ENCODE results near the gene ALPI.

ALPI gene

DNA sequence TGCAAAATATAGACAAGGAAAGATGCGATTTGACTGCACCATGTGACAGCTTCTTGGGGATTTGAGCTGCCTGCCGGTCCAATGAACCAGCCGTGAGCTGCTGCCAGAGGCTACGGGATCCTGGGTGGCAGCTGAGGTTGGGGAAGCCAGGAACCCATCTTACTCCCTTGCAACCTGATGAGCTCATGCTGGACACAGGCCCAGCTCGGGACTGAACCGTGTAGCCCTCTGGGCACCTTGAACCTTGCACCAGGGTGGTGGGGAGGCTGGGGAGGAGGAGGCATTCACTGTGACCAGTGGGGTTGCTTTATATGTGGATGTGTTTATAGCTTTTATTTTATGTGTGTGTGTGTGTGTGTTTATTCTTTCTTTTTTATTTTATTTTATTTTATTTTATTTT, 9.1 kb downstream of the ALPI start:
- TF ChIP-seq, protein P1, sequence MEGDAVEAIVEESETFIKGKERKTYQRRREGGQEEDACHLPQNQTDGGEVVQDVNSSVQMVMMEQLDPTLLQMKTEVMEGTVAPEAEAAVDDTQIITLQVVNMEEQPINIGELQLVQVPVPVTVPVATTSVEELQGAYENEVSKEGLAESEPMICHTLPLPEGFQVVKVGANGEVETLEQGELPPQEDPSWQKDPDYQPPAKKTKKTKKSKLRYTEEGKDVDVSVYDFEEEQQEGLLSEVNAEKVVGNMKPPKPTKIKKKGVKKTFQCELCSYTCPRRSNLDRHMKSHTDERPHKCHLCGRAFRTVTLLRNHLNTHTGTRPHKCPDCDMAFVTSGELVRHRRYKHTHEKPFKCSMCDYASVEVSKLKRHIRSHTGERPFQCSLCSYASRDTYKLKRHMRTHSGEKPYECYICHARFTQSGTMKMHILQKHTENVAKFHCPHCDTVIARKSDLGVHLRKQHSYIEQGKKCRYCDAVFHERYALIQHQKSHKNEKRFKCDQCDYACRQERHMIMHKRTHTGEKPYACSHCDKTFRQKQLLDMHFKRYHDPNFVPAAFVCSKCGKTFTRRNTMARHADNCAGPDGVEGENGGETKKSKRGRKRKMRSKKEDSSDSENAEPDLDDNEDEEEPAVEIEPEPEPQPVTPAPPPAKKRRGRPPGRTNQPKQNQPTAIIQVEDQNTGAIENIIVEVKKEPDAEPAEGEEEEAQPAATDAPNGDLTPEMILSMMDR (IDR thresholded peaks at IDR 0.05), result no peak
- H3K4me3 ChIP-seq, result no peak overlapping the region
- H3K27ac ChIP-seq, result no peak overlapping the region
- peak; percentile 36 for DNase-seq (ENCODE audit: low spot score)

DNA sequence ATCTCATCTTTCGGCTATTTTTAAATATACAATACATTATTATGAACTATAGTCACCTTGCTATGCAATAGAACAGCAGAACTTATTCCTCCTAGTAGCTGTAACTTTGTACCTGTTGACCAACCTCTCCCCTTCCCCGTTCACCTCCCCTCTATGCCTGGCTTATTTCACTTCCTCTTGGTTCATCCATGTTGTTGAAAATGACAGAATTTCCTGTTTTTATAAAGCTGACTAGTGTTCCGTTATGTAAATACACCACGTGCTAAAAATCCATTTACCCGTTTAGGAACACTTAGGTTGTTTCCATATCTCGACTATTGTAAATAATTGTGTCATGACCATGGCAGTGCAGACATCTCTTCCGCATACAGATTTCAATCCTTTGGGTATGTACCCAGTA, 10.3 kb downstream of the ALPI start:
- DNase-seq (ENCODE audit: low spot score), result no peak
- Histone ChIP-seq H3K4me3 (no peak overlapping the region), H3K27ac (no peak overlapping the region)
- TF ChIP-seq, protein P1 (IDR thresholded peaks at IDR 0.05), result no peak

DNA sequence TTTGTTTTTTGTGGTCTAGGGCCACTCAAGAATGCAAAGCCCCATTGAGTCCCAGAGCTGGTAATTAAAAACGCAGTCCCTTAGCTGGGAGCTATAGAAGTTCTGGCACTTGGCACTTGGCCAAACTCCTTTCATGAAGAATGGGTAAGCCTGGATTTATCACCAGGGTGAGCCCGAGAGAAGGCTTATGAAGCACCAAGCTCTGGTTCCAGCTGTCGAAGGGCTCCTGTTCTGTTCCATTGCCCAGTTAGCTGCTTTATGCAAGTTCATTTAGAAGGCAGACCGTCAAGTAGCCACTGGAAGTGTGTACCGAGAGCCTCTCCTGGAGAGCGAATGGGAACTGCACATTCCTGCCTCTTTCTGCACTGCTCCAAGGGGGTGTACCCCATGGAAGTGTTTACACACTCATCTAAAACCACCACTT, 17.5 kb downstream of the ALPI start:
- TF ChIP-seq, protein P1 (IDR thresholded peaks at IDR 0.05), result no peak
- H3K4me3 ChIP-seq, result no peak overlapping the region
- H3K27ac ChIP-seq, result no peak overlapping the region
- DNase-seq (ENCODE audit: low spot score), result peak; percentile 58

DNA sequence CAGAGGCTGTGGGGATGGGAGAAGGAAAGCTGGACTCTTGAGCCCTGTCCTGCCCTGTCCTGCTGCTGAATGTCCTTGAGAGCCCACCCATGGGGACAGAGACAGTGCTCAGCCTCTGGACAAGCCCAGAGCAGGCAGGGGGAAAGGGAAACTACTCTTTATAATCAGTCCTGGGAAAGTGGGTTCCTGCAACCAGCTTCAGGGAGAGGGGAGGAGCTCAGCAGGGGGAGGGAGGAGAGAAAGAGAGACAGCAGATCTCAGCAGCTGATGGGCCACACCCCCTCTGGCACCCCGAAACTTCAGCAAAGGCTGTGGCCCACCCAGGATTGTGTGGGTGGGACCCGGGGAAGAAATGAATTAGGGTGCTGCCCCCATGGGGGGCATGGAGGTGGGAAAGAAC, 20.1 kb downstream of the ALPI start:
- TF ChIP-seq, protein P1 (IDR thresholded peaks at IDR 0.05), result no peak
- DNase-seq (ENCODE audit: low spot score), result no peak

DNA sequence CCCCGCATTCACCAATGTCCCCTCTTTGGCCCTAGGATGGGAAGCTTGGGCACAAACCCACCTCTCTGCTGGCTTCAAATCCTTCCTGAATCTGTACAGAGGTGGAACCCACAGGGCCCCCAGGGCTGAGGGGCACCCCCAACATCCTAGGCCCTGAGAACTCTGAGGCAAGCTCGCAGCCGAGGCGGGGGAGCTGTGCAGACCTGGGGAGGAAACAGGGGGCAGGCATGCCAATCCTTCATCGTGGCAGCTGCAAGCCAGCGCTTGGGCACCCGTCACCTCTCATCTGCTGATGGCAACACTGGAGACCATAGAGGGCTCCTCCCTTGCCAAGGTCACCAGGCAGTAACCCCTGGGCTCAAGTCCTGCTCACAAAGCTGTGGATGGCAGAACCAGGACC, 20.8 kb downstream of the ALPI start:
- peak; percentile 53 for DNase-seq (ENCODE audit: low spot score)
- TF ChIP-seq, protein P1 (IDR thresholded peaks at IDR 0.05), result no peak
- Histone ChIP-seq H3K4me3 (no peak overlapping the region), H3K27ac (no peak overlapping the region)

More for the DNA sequence above, 20.1 kb downstream of the ALPI start:
- no peak overlapping the region for H3K27ac ChIP-seq
- H3K4me3 ChIP-seq, result no peak overlapping the region

DNA sequence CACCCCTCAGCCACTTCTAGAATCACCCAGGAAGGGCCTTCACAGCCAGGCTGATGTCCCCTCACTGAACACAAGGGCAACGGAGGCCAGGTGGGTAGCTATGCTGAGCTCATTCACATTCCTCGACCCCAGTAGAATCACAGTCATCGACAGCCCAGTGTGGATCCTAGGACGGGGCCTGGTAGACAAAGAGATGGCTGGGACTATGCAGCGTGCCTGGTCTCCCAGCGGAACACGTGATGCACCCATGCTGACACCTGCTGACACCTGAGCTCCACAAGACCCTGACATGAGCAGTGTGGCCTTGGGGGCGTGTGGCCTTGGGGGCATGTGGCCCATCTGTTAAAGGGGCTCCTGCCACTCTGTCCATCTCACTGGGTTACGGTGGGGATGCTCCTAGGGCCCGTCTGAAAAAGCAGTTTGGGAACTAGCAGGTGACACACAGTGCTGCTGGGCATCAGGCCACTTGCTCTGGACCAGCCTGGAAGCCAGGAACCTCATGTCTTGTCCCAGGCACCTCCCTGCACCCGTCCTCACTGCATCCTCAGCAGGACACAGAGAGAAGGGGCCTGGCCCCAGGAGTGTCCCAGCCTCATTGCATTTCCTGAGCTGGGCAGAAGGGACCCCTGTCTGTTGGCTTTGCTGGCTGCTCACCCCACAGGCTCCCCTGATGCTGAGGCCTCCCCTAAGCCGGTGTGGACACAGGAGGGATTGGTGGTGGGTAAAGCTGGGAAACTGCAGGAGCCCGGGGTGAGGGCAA, 22.0 kb downstream of the ALPI start:
- TF ChIP-seq, protein P1 (IDR thresholded peaks at IDR 0.05), result no peak
- Histone ChIP-seq H3K27ac (no peak overlapping the region), H3K4me3 (no peak overlapping the region)
- DNase-seq (ENCODE audit: low spot score), result no peak

Data from coronary artery (tissue), 2 donors.